IMR-90 (cell line): ENCODE results near the gene SNCG. TPM values are rescaled to one million over a fixed set of nuclear protein-coding genes. Genes with fewer than 3 reads are reported as not detected.

Experiments
- ATAC-seq: fragments of 200-7000 bp; cut with Tn5 transposase; 2 replicates; pipeline ENCODE4 v1.9.1; 2020; ENCODE audit warnings: low read depth, mild to moderate bottlenecking, moderate library complexity
- BruUV-seq: library from RNA; stranded (reverse); fragments of 400-500 nt; replicated peaks from 2 replicates; lab custom pipeline; 2021; lab: Mats Ljungman, UMichigan
- CTCF ChIA-PET: fragments of 300-600 bp; formaldehyde crosslinking; extraction: SDS; loops from one replicate; lab custom pipeline; 2021; ENCODE audit warnings: antibody characterized with exemption; lab: Yijun Ruan, JAX
- POLR2A ChIA-PET: fragments of 300-600 bp; sonication (Branson Sonifier 250); formaldehyde crosslinking; loops from one replicate; lab custom pipeline; 2022; ENCODE audit warnings: antibody characterized with exemption; ENCODE audit not compliant: unreplicated experiment; lab: Charles Lee
- DNase-seq: peaks from one replicate; pipeline ENCODE4 v3.0.0; 2013
- H2AFZ ChIP-seq: replicated peaks from 2 replicates; pipeline ENCODE3; 2013; ENCODE audit warnings: low read length, mild to moderate bottlenecking; ENCODE audit not compliant: poor library complexity
- H2AK5ac ChIP-seq: 2 replicates; pipeline ENCODE4 v1.6.1; 2013; ENCODE audit warnings: low read depth, low read length, inconsistent platforms
- H2AK9ac ChIP-seq: replicated peaks from 2 replicates; pipeline ENCODE3; 2013; ENCODE audit warnings: mild to moderate bottlenecking, low read depth, low read length, moderate library complexity; ENCODE audit not compliant: poor library complexity
- H2BK120ac ChIP-seq: 2 replicates; pipeline ENCODE4 v1.6.1; 2013; ENCODE audit warnings: low read depth, low read length, inconsistent platforms
- H2BK15ac ChIP-seq: 3 replicates; pipeline ENCODE4 v1.6.1; 2013; ENCODE audit warnings: low read depth, low read length, inconsistent platforms
- H2BK20ac ChIP-seq: 2 replicates; pipeline ENCODE4 v1.6.1; 2013; ENCODE audit warnings: low read depth, mild to moderate bottlenecking, inconsistent platforms, low read length, moderate library complexity
- H2BK5ac ChIP-seq: 2 replicates; pipeline ENCODE4 v1.6.1; 2013; ENCODE audit warnings: mild to moderate bottlenecking, low read depth, low read length, inconsistent platforms; ENCODE audit not compliant: poor library complexity, severe bottlenecking
- H3K14ac ChIP-seq: replicated peaks from 2 replicates; pipeline ENCODE4 v1.6.1; 2013; ENCODE audit warnings: low read depth, low read length, inconsistent platforms
- H3K18ac ChIP-seq: 2 replicates; pipeline ENCODE4 v1.6.1; 2013; ENCODE audit warnings: low read depth, low read length, control low read depth
- H3K23ac ChIP-seq: 2 replicates; pipeline ENCODE4 v1.6.1; 2013; ENCODE audit warnings: low read depth, low read length, inconsistent platforms
- H3K27ac ChIP-seq: 2 replicates; pipeline ENCODE4 v1.5.1; 2013; ENCODE audit warnings: mild to moderate bottlenecking, control low read depth, low read length; ENCODE audit not compliant: insufficient read depth
- H3K27me3 ChIP-seq: 2 replicates; pipeline ENCODE4 v1.6.1; 2013; ENCODE audit warnings: low read length; ENCODE audit not compliant: control insufficient read depth, insufficient read depth
- H3K36me3 ChIP-seq: 2 replicates; pipeline ENCODE4 v1.6.1; 2013; ENCODE audit warnings: low read length, mixed read lengths; ENCODE audit not compliant: control insufficient read depth, insufficient read depth
- H3K4ac ChIP-seq: 2 replicates; pipeline ENCODE4 v1.6.1; 2013; ENCODE audit warnings: low read depth, low read length, inconsistent platforms
- H3K4me1 ChIP-seq: 2 replicates; pipeline ENCODE4 v1.6.1; 2013; ENCODE audit warnings: low read length, mixed read lengths; ENCODE audit not compliant: control insufficient read depth, insufficient read depth
- H3K4me2 ChIP-seq: 2 replicates; pipeline ENCODE4 v1.6.1; 2013; ENCODE audit warnings: low read depth, mild to moderate bottlenecking, control low read depth, low read length, moderate library complexity
- H3K4me3 ChIP-seq: 2 replicates; pipeline ENCODE4 v1.5.1; 2013; ENCODE audit warnings: low read depth, mild to moderate bottlenecking, control low read depth, low read length, moderate library complexity; ENCODE audit not compliant: insufficient read depth
- H3K56ac ChIP-seq: 2 replicates; pipeline ENCODE4 v1.6.1; 2013; ENCODE audit warnings: low read length, inconsistent platforms; ENCODE audit not compliant: insufficient read depth; ENCODE audit errors: extremely low read depth
- H3K79me1 ChIP-seq, 2 experiments: 2 replicates each; pipeline ENCODE4 v1.6.1; 2013; ENCODE audit warnings: low read length in 2 of 2, inconsistent platforms in 1 of 2, low read depth in 1 of 2
- H3K9ac ChIP-seq: 2 replicates; pipeline ENCODE4 v1.6.1; 2013; ENCODE audit warnings: low read depth, low read length, control low read depth
- H3K9me1 ChIP-seq: 2 replicates; pipeline ENCODE4 v1.6.1; 2013; ENCODE audit warnings: low read length, inconsistent platforms; ENCODE audit not compliant: insufficient read depth
- H3K9me3 ChIP-seq: 2 replicates; pipeline ENCODE4 v1.6.1; 2013; ENCODE audit warnings: low read length; ENCODE audit not compliant: control insufficient read depth, insufficient read depth
- H4K20me1 ChIP-seq: 2 replicates; pipeline ENCODE4 v1.6.1; 2013; ENCODE audit warnings: low read length, inconsistent platforms; ENCODE audit not compliant: insufficient read depth
- H4K5ac ChIP-seq: 2 replicates; pipeline ENCODE4 v1.6.1; 2013; ENCODE audit warnings: mild to moderate bottlenecking, low read depth, low read length, control low read depth
- H4K8ac ChIP-seq, 2 experiments: 2 replicates each; pipeline ENCODE4 v1.6.1; 2013; ENCODE audit warnings: low read depth in 2 of 2, low read length in 2 of 2, control low read depth in 1 of 2, inconsistent platforms in 1 of 2
- H4K91ac ChIP-seq: 2 replicates; pipeline ENCODE4 v1.6.1; 2013; ENCODE audit warnings: low read depth, low read length, inconsistent platforms; ENCODE audit not compliant: insufficient read depth
- BHLHE40 ChIP-seq: fragments of 150-350 bp; IDR thresholded peaks from 2 replicates; pipeline ENCODE4 v1.6.1; 2016; ENCODE audit warnings: mild to moderate bottlenecking, low read depth, low read length
- CEBPB ChIP-seq: IDR thresholded peaks from 2 replicates; pipeline ENCODE4 v1.6.1; 2012; ENCODE audit warnings: low read depth, low read length, improper control_type of control experiment
- CHD1 ChIP-seq: IDR thresholded peaks from 2 replicates; pipeline ENCODE4 v1.6.1; 2012; ENCODE audit warnings: low read depth, low read length, improper control_type of control experiment
- CTCF ChIP-seq: conservative IDR thresholded peaks from 2 replicates; pipeline ENCODE4 v1.5.1; 2012; ENCODE audit warnings: mild to moderate bottlenecking, low read depth, low read length, improper control_type of control experiment
- ELK1 ChIP-seq: fragments of 150-350 bp; IDR thresholded peaks from 2 replicates; pipeline ENCODE4 v1.6.1; 2016; ENCODE audit warnings: low read depth, mild to moderate bottlenecking, low read length, moderate library complexity, borderline replicate concordance
- MAFK ChIP-seq: IDR thresholded peaks from 2 replicates; pipeline ENCODE4 v1.6.1; 2012; ENCODE audit warnings: low read depth, low read length, improper control_type of control experiment
- MAZ ChIP-seq: IDR thresholded peaks from 2 replicates; pipeline ENCODE4 v1.6.1; 2012; ENCODE audit warnings: low read depth, mild to moderate bottlenecking, low read length, improper control_type of control experiment, moderate library complexity, borderline replicate concordance
- MXI1 ChIP-seq: IDR thresholded peaks from 2 replicates; pipeline ENCODE4 v1.6.1; 2012; ENCODE audit warnings: low read depth, mild to moderate bottlenecking, low read length, moderate library complexity, borderline replicate concordance
- NFE2L2 ChIP-seq: fragments of 150-350 bp; IDR thresholded peaks from 2 replicates; pipeline ENCODE4 v1.6.1; 2016; ENCODE audit warnings: low read depth, mild to moderate bottlenecking, low read length
- RAD21 ChIP-seq: IDR thresholded peaks from 2 replicates; pipeline ENCODE4 v1.6.1; 2012; ENCODE audit warnings: low read length, improper control_type of control experiment
- RCOR1 ChIP-seq: IDR thresholded peaks from 2 replicates; pipeline ENCODE4 v1.6.1; 2012; ENCODE audit warnings: mild to moderate bottlenecking, low read length, improper control_type of control experiment; ENCODE audit not compliant: insufficient replicate concordance
- RFX5 ChIP-seq: IDR thresholded peaks from 2 replicates; pipeline ENCODE4 v1.8.0; 2012; ENCODE audit warnings: low read depth, mild to moderate bottlenecking, low read length, moderate library complexity
- SMC3 ChIP-seq: fragments of 150-350 bp; IDR thresholded peaks from 2 replicates; pipeline ENCODE4 v1.6.1; 2016; ENCODE audit warnings: low read depth, mild to moderate bottlenecking, antibody characterized with exemption, low read length, moderate library complexity
- USF2 ChIP-seq: fragments of 150-350 bp; IDR thresholded peaks from 2 replicates; pipeline ENCODE4 v1.6.1; 2017; ENCODE audit warnings: mild to moderate bottlenecking, antibody characterized with exemption, low read length, low read depth
- dilution Hi-C: fragments of 300-500 bp; cut with HindIII; formaldehyde crosslinking; loops from one replicate; pipeline ENCODE4 v1.14.3; 2018; ENCODE audit warnings: low sequenced_read_pairs; ENCODE audit not compliant: unreplicated experiment
- in situ Hi-C: fragments of 300-500 bp; cut with MboI; formaldehyde crosslinking; loops from 3 replicates; pipeline ENCODE4 v1.14.3; 2019; ENCODE audit warnings: low sequenced_read_pairs, inconsistent platforms, mixed read lengths
- intact Hi-C: fragments of 100-400 bp; cut with micrococcal nuclease; formaldehyde crosslinking; loops from 2 replicates; pipeline ENCODE4 v1.10.0; 2022
- polyA plus RNA-seq, 3 experiments: library from polyadenylated mRNA; depleted of rRNA; stranded (reverse); fragments of >200 nt; gene quantifications; 2 replicates each; pipeline ENCODE4 v1.2.3, GENCODE V29; 2012; ENCODE audit warnings: low replicate concordance in 1 of 3
- total RNA-seq: library from RNA; depleted of rRNA; stranded (reverse); fragments of >200 nt; gene quantifications from 2 replicates; pipeline ENCODE4 v1.2.3, GENCODE V29; 2012

The SNCG gene
- total and polyA plus RNA-seq, 2 of the 4 experiments (the other 2 are of a cell fraction), result 10.6 to 19.0 TPM

GRCh38 chr10:86951184-86951761, 7.1 kb upstream of the SNCG start:
- H2BK15ac ChIP-seq, result no peak overlapping the region
- H2BK120ac ChIP-seq, result no peak overlapping the region
- no peak overlapping the region for H4K8ac ChIP-seq
- H3K18ac ChIP-seq, result no peak overlapping the region
- ATAC-seq (no peak), DNase-seq (no peak)
- no peaks in the 10 kb centered on the region for H3K36me3 ChIP-seq
- H2BK5ac ChIP-seq, result no peak overlapping the region
- no peak overlapping the region for H3K14ac ChIP-seq
- H3K4me3 ChIP-seq, result no peak overlapping the region
- H3K27me3 ChIP-seq, result peaks cover 12% of the 10 kb centered on the region
- no peak overlapping the region for H3K9ac ChIP-seq
- intact Hi-C loops, result no loop called here
- H3K4me2 ChIP-seq, result no peak overlapping the region
- H3K56ac ChIP-seq, result no peak overlapping the region
- TF ChIP-seq CEBPB, result no peak
- TF ChIP-seq RFX5, result no peak
- no peak for TF ChIP-seq MAFK
- no peak for TF ChIP-seq SMC3
- TF ChIP-seq NFE2L2, result no peak
- TF ChIP-seq RAD21, result no peak
- no peak for TF ChIP-seq MAZ
- TF ChIP-seq USF2, result no peak
- no peak for TF ChIP-seq CTCF
- no peak for TF ChIP-seq CHD1
- TF ChIP-seq ELK1, result no peak
- TF ChIP-seq RCOR1, result no peak
- no peak for TF ChIP-seq BHLHE40
- TF ChIP-seq MXI1, result no peak
- H3K27ac ChIP-seq, result no peak overlapping the region
- H2AK5ac ChIP-seq, result no peak overlapping the region
- H3K23ac ChIP-seq, result no peak overlapping the region
- H3K4me1 ChIP-seq, result peaks cover 7% of the 10 kb centered on the region
- no peaks in the 10 kb centered on the region; the same call in 1 of the 2 replicates for H3K9me1 ChIP-seq
- H2AK9ac ChIP-seq, result no peak overlapping the region
- no peaks in the 10 kb centered on the region for H4K20me1 ChIP-seq
- dilution Hi-C loops, result no loop called here
- BruUV-seq, result no TSS peak
- no peak overlapping the region for H3K4ac ChIP-seq
- H3K79me1 ChIP-seq, result no peaks in the 10 kb centered on the region
- H3K9me3 ChIP-seq, result peaks cover 3% of the 10 kb centered on the region
- ChIA-PET POLR2A (no interaction called here), CTCF (no interaction called here)
- in situ Hi-C loops, result no loop called here
- H4K5ac ChIP-seq, result no peak overlapping the region
- H2AFZ ChIP-seq, result no peak overlapping the region
- H2BK20ac ChIP-seq, result no peak overlapping the region
- H4K91ac ChIP-seq, result no peak overlapping the region
